Central memory CD4-positive, alpha-beta T cell (primary cell): Measurements from ENCODE around the gene ATG4C.

ENCODE experiments used
- DNase-seq: peaks from one replicate; pipeline ENCODE4 v3.0.0; 2022

ATG4C gene

GRCh38 chr1:62841587-62842169, 57.7 kb downstream of the ATG4C start:
- DNase-seq, result peak; percentile 28

GRCh38 chr1:62844030-62844429, 60.1 kb downstream of the ATG4C start:
- DNase-seq, result no peak

DNA sequence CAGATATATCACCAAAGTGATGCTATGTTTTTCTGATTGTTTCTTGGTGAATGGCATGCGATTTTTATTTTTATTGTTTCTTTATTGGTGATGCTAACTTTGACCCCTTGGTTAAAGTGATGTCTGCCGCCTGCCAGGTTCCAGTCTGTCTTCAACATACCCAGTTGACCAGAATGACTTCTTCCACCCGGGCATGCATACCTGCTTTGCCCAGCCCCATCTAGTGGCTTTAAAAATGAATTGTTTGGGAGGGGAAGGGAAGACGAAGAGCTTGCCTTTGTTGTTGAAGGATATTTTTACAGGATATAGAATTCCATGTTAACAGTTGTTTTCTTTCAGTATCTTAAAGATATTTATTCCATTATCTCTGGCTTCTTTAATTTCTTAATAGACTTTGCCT, 65.1 kb downstream of the ATG4C start:
- DNase-seq, result no peak

DNA sequence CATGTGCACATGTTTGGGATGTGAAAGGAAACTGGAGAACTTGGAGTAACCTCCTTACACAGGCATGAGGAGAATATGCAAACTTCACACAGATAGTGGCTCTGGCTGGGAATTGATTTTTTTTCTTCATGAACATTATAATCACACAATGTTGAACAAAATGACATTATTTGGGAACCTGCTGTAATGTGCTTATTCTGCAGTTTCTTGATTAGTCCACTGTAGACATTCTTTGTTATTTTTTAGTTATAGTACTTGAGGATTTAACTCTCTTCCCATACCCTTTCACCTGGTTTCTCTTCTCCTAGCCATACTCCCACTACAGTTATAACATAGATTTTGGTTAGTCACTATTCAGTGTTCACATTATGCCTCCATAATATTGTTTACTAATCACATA, 68.3 kb downstream of the ATG4C start:
- no peak for DNase-seq

GRCh38 chr1:62856960-62857359, 73.0 kb downstream of the ATG4C start:
- DNase-seq, result no peak

- no peak for DNase-seq
Measured at GRCh38 chr1:62869217-62869754, 85.4 kb downstream of the ATG4C start.

- DNase-seq, result no peak
Measured at GRCh38 chr1:62870148-62870547, 86.2 kb downstream of the ATG4C start.

GRCh38 chr1:62875676-62876075, 91.7 kb downstream of the ATG4C start:
- DNase-seq, result no peak

DNA sequence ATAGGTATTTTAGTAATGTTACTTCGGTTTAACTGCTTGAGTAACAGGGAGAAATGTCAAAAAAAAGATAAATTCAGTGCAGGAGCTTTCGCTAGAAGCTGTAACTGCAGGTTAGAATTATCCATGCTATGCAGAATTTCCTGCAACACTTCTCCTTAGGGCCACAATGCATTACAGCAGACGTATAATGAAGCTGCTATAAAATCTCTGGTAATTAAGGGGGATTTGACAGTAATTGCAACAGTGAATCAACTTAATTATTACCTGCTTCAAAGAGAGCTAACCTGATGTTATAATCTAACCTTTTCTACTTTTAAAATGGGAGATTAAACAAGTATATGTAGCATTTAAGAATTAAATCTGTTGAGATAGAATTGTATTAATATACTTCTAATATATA, 92.6 kb downstream of the ATG4C start:
- DNase-seq, result no peak

GRCh38 chr1:62877579-62877978, 93.6 kb downstream of the ATG4C start:
- no peak for DNase-seq

GRCh38 chr1:62879962-62880361, 96.0 kb downstream of the ATG4C start:
- no peak for DNase-seq

- DNase-seq, result no peak
Measured at GRCh38 chr1:62882201-62883104, 98.5 kb downstream of the ATG4C start.

- DNase-seq, result no peak
Measured at GRCh38 chr1:62884156-62884740, 100.3 kb downstream of the ATG4C start.

DNA sequence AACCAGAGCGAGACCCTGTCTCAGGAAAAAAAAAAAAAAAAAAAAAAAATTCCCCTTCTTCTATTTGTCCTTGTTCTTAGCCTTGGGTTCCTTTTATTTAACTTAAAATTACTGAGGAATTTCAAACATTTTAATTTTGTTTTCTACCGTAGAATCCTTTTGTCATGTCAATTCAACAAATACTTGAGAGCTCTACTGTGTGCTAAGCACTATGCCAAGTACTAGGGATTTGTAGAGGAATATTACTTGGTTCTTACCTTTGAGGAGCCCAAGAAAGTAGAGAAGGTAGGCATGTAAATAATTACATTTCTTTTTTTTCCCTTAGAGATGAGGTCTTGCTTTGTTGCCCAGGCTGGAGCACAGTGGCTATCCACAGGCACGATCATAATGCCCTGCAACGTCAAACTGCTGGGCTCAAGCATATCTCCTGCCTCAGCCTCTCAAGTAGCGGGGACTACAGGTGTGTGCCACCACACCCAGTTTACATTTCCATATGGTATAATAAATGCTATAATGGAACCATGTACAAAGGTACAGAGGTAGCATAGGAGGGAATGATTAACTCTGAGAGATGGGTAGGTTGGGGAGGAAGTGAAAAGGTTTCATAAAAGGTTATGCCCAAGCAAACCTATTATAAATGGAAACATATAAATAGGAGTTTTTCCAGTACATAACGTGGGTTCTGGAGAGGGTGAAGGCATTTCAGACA, 104.0 kb downstream of the ATG4C start:
- no peak for DNase-seq

DNA sequence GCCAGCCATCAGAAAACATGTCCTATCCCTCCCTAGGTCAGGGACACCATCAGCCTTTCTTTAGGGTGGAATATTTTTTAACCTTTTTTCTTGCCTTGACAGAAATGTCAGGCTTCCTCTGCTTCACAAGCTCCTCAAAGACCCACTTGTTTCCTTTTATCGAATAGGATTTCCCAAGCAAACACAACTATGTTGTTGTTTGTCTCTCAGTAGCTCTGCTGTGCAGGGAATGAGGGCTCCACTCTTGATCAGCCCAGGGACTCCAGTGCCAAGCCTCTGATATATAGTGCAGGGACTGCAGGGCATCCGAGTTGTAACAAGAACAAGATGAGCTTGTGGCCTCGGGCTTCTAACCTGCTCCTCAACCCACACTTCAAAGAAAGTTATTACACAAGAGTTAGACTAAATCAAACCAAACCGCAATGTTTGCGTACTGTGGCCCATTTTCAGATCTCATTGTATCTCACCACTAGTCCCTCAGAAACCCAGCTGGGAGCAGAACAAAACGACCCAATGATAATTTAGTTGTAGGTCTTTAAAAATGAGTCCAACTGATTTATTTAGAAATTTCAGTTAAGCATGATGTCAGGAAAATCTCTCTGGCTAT, 108.1 kb downstream of the ATG4C start:
- DNase-seq, result no peak

GRCh38 chr1:62897788-62898187, 113.9 kb downstream of the ATG4C start:
- no peak for DNase-seq

DNA sequence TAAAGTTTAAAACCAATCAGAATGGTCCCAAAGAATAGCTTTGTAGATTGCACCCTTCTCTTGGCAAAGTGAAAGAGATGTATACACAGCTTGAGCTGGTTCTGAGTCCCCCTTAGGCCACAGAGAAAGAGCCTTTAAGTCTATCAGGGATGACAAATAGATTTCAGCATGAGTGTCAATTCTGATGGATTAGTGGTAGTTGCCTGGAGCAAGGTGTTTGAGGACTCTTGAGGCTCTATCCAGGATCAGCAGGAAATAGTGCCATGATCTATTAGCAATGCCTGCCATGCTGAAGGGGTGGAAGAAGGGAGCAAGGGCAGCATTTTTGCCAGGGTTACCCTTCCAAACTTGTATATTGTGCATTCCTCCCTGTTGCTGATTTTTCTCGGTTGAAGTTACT, 116.6 kb downstream of the ATG4C start:
- no peak for DNase-seq

DNA sequence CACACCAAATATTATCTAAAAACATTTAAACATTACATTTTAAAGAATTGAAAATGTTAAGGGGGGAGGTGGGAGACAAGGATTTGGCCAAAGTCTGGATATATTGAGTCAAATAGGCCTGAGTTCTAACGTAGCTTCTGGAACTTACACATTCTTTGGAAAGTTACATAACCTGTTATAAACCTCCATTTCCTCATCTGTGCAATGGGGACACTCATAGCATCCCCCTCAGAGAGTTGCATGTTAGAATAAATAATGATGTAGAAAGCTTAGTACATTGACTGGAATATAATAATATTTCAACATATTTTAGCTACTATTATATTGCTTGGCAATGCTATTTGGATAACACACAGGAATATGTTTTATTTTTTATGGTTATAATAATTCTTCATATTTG, 117.7 kb downstream of the ATG4C start:
- no peak for DNase-seq

DNA sequence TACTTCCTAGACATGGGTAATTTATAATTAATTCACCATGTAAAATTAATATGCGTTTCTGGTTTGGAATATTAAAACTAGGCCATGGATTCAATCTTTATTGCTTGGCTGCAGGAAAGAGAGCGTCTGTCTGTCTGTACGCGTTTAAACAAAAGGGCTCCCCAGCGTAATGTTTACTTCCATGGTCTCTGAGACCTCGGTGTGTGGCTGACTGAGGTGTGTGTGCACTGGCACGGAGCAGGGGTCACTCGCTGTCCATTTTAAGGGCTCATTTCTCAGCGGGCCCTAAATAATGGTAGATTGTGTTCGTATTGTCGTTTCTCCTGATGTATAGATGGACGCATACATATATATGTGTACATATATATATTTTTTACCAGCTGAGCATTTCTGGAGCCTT, 119.6 kb downstream of the ATG4C start:
- no peak for DNase-seq

DNA sequence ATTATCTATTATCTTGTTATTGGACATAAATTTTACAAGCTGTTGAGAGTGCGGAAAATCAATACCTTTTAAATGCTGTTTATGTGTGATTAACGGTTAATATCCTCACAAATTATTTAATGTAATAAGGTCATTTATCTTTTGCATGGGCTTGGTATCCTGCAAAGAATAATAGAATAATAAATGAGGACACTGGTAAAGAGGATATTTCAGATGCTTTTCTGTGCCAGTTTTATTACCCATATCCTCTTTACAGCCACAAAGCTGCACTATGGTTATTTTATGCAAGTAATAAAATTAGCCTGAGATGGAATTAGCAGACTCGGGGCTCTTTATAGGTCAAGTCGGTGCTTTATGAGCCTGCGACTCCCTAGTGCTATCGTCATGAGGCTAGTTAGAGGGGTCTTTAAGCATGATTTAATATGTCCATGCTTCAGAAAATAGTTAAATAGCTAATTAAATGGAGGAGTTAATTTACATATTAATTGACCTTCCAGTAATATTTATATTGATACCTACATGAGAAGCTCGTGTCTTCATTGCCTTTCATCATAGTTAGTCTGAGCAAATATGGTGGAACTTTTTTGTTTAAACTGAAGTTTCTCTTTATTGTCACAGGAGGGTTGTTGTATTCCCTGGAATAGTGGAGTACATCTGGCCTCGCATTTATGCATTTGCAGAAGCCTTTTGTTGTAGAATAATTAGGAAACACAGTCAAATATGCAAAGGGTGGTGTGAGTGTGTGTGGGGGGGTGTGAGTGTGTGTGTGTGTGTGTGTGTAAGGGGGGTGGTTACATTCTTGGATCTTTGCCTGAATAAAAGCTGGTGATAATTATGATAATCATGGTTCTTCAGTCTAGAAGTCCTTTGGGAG, 120.3 kb downstream of the ATG4C start:
- DNase-seq, result no peak

GRCh38 chr1:62904856-62905225, 120.9 kb downstream of the ATG4C start:
- no peak for DNase-seq

DNA sequence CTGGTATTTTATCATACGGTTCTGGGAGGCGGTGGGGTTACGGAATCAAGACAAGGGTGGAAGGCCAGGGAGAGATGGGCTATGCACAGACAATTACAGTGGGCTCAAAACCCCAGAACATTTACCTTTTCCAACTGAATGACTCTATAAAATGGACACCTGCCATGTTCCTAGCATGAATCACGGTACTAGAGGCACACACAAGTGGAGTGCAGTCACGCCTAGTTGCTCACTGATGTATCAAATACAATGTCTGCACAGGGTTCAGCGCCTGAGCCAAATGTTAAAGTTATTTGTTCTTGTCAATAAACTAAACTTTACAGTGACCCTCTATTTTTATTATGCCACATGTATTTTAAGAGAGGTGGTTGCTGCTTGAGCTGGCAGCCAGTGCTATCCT, 121.4 kb downstream of the ATG4C start:
- DNase-seq, result no peak
